Right atrium auricular region (tissue), 2 donors: ENCODE measurements around the gene PIM3. TPM values are rescaled to one million over a fixed set of nuclear protein-coding genes. Genes with fewer than 3 reads are reported as not detected.
A peak's percentile ranks its signal among the peaks of the same experiment; 100 is the strongest.

Experiments used
- DNase-seq: peaks from one replicate; pipeline ENCODE4 v3.0.0-alpha.2; 2019; ENCODE audit warnings: low spot score
- H3K27ac ChIP-seq, 2 donors: fragments of 200-600 bp; sonication (generic); 1 replicate in 1 of 2; 2 replicates in 1 of 2; pipeline ENCODE4 v1.5.1; 2016 to 2019
- H3K27me3 ChIP-seq, 2 donors: fragments of 200-600 bp; sonication (generic); one replicate each; pipeline versions ENCODE4 v1.5.1 to v1.6.0; 2017 to 2019
- H3K36me3 ChIP-seq: fragments of 200-600 bp; sonication (generic); one replicate; pipeline ENCODE4 v1.5.1; 2016
- H3K4me1 ChIP-seq, 2 donors: fragments of 200-600 bp; sonication (generic); one replicate each; pipeline versions ENCODE4 v1.5.1 to v1.6.0; 2017 to 2019
- H3K4me3 ChIP-seq, 2 donors: fragments of 200-600 bp; sonication (generic); 1 replicate in 1 of 2; 2 replicates in 1 of 2; pipeline ENCODE4 v1.5.1; 2017 to 2019; ENCODE audit warnings: mild to moderate bottlenecking in 1 of 2, moderate library complexity in 1 of 2
- H3K9me3 ChIP-seq, 2 donors: fragments of 200-600 bp; sonication (generic); one replicate each; pipeline ENCODE4 v1.5.1; 2019
- total RNA-seq, 2 donors: library from RNA; depleted of rRNA; stranded (reverse); fragments of >200 nt; gene quantifications; one replicate each; pipeline ENCODE4 v1.1.0, GENCODE V29; 2016
- TF ChIP-seq, protein P1 (sequence below), 2 donors: fragments of 200-600 bp; sonication (generic); IDR thresholded peaks; one replicate each; pipeline ENCODE4 v1.5.1; 2019; ENCODE audit warnings: antibody characterized with exemption in 2 of 2

PIM3 gene
- total RNA-seq, 2 donors from 2014 or later, result 64.5 to 66.9 TPM

DNA sequence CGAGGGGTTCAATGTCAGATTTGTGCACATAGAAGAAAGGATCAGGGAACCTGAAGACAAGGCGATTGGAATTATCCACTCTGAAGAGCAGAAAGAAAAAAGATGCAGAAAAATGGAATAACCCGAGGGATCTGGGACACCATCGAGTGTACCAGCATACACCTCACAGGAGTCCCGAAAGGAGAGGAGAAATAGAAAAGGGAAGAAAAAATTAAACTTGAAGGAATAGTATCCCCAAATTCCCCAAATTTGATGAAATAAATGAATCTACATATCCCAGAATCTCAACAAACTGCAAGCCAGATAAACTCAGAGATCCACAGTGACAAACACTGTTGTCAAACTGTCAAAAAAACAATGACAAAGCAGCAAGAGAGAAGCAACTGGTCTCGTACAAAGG, 30.6 kb downstream of the PIM3 start:
- H3K27me3 ChIP-seq, result no peaks in the 10 kb centered on the region
- H3K36me3 ChIP-seq, result no peaks in the 10 kb centered on the region
- TF ChIP-seq, protein P1, sequence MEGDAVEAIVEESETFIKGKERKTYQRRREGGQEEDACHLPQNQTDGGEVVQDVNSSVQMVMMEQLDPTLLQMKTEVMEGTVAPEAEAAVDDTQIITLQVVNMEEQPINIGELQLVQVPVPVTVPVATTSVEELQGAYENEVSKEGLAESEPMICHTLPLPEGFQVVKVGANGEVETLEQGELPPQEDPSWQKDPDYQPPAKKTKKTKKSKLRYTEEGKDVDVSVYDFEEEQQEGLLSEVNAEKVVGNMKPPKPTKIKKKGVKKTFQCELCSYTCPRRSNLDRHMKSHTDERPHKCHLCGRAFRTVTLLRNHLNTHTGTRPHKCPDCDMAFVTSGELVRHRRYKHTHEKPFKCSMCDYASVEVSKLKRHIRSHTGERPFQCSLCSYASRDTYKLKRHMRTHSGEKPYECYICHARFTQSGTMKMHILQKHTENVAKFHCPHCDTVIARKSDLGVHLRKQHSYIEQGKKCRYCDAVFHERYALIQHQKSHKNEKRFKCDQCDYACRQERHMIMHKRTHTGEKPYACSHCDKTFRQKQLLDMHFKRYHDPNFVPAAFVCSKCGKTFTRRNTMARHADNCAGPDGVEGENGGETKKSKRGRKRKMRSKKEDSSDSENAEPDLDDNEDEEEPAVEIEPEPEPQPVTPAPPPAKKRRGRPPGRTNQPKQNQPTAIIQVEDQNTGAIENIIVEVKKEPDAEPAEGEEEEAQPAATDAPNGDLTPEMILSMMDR (IDR thresholded peaks at IDR 0.05), result no peak
- peaks cover 0 to 20% of the 10 kb centered on the region in 2 donors for H3K9me3 ChIP-seq
- H3K4me1 ChIP-seq, result peaks cover 0 to 8% of the 10 kb centered on the region in 2 donors
- no peak overlapping the region for H3K27ac ChIP-seq
- H3K4me3 ChIP-seq, result no peak overlapping the region
- DNase-seq, result no peak

GRCh38 chr22:49991907-49992533, 31.4 kb downstream of the PIM3 start:
- peaks cover 0 to 8% of the 10 kb centered on the region in 2 donors for H3K4me1 ChIP-seq
- no peak for DNase-seq
- H3K27me3 ChIP-seq, result no peaks in the 10 kb centered on the region
- H3K4me3 ChIP-seq, result no peak overlapping the region
- TF ChIP-seq, protein P1 (IDR thresholded peaks at IDR 0.05), result no peak
- peaks cover 0 to 13% of the 10 kb centered on the region in 2 donors for H3K9me3 ChIP-seq
- H3K27ac ChIP-seq, result no peak overlapping the region
- H3K36me3 ChIP-seq, result no peaks in the 10 kb centered on the region

GRCh38 chr22:49992921-49993648, 32.5 kb downstream of the PIM3 start:
- Histone ChIP-seq H3K36me3 (no peaks in the 10 kb centered on the region), H3K27ac (no peak overlapping the region), H3K9me3 (peaks cover 0 to 13% of the 10 kb centered on the region in 2 donors), H3K27me3 (no peaks in the 10 kb centered on the region), H3K4me3 (no peak overlapping the region), H3K4me1 (peaks cover 0 to 8% of the 10 kb centered on the region in 2 donors)
- no peak for DNase-seq
- TF ChIP-seq, protein P1 (IDR thresholded peaks at IDR 0.05), result peak; percentile 58 to 82

GRCh38 chr22:49993649-49994360, 33.2 kb downstream of the PIM3 start:
- TF ChIP-seq, protein P1 (IDR thresholded peaks at IDR 0.05), result peak in 1 of 2 donors; percentile 6
- Histone ChIP-seq H3K9me3 (peaks cover 0 to 13% of the 10 kb centered on the region in 2 donors), H3K27ac (no peak overlapping the region), H3K4me1 (peaks cover 0 to 8% of the 10 kb centered on the region in 2 donors), H3K4me3 (no peak overlapping the region), H3K27me3 (no peaks in the 10 kb centered on the region), H3K36me3 (no peaks in the 10 kb centered on the region)
- DNase-seq, result no peak

DNA sequence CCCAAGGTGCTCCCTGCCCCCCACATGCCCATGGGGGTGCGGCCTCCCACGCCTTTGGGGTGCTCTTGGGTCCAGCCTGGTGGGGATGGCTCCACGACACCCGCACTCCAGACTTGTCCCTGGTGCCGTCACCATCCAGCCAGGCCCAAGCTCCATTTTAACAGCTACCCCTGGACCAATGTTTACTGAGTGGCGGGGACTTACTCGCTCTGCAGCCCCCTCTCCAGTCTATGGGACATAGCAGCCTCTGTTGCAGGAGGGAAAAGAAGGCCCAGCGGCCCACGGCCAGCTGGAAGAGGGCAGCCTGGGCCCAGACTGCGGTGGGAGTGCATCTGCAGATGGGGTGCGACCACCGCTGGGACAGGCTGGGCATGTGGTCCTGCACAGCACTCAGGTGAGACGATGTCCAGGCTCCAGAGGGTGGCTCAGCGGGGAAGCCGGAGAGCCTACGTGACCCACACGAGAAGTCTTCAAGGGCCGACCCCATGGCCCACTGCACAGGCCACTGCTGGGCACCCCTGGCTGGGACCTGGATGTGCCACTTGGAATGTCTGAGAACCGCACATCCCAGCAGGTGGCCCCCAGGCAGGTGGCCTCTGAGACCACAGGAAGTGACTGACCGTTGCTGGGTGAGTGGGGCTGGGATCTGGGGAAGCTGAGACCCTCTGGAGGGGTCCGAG, 33.9 kb downstream of the PIM3 start:
- no peaks in the 10 kb centered on the region for H3K27me3 ChIP-seq
- H3K4me3 ChIP-seq, result no peak overlapping the region
- no peak overlapping the region for H3K27ac ChIP-seq
- peaks cover 0 to 13% of the 10 kb centered on the region in 2 donors for H3K9me3 ChIP-seq
- no peak for DNase-seq
- peaks cover 0 to 13% of the 10 kb centered on the region in 2 donors for H3K4me1 ChIP-seq
- TF ChIP-seq, protein P1 (IDR thresholded peaks at IDR 0.05), result no peak
- H3K36me3 ChIP-seq, result no peaks in the 10 kb centered on the region
